NCI-H187 (cell line): Measurements from ENCODE around the gene KRT80.
"Not testable (repeated sequence)": the region's sequence is repeated elsewhere in the genome, so short reads cannot be mapped to it uniquely, and the experiment has no call there.

Source experiments
- DNase-seq, 2 experiments: peaks; one replicate each; lab custom pipeline; 2025; lab: John Stamatoyannopoulos, UW

KRT80 gene

DNA sequence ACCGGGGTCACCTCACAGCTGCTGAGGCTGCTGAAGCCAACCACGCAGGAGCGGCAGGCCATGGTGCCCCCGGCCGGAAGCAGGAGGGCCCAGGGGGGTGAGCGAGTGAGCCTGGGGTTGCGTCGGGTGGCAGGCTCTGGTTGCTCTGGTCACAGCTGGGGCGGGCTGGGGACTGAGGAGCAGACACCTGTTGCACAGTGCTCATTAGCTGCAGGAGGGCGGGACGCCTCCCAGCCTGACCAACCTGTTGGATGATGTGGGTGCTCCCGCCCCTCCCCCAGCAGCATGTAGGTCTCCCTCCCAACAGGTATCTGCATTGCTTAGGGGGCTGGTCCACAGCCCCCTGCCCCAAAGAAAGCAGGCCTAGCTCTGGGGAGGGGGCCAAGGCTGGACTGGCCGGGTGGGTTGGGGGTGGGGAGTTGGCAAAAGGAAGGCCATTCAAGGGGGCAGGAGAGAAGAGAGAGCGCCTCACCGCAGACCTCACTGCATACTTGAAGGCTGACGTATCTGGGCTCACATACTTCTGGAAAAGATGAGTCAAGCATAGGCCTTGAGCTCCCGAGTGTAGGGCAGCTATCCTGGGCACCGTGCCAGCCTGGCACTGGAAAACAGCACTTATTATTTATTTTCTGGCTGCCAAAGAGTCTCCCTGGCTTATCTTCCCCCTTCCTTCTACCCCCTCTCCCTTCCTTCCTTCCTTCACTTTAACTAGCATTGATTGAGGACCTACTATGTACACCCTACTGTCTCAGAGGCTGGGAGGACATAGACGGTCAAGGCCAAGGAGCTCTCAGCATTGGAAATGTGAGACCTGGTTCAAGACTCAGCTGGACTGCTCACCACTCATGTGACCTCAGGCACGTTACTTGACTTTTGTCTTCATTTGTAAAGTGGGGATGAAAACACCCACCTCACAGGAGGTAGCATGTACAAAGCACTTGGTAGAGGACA lies at the start of gene KRT80:
Gene KRT80, minus strand, starts transcription at position 174 of the 951 bp plus-strand sequence. Its CDS starts 112 bp downstream, at position 62.
- peak; percentile 44 to 71 for DNase-seq

DNA sequence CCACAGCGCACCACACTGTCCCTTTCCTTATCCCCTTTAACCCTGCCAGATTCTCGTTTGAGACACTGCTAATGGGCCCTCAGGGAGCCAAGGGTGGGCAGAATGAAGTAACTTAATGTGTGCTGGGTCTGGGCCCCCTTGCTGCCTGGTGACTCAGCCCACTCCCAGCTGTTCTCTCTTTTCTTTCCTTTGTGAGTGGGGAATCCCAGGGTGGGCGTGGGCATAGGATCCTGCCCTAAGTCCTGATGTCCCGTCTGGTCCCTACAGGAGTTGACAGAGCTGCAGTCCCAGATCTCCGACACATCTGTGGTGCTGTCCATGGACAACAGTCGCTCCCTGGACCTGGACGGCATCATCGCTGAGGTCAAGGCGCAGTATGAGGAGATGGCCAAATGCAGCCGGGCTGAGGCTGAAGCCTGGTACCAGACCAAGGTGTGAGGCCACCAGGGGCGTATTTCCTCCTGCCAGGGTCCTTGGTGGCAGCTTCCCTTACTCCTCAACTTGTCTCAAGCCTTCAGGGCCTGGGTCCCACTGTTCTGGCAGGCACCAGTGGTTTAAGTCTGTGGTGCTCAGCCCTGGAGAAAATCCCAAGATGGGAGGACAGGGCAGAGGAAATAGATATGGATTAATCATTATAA lies 49.5 kb upstream of the KRT80 start:
- DNase-seq: no peak

- not testable (repeated sequence) for DNase-seq
Measured at GRCh38 chr12:52240247-52240646, 48.4 kb upstream of the KRT80 start.

- no peak for DNase-seq
Measured at GRCh38 chr12:52239767-52240166, 48.0 kb upstream of the KRT80 start.

GRCh38 chr12:52238916-52239646 lies 47.3 kb upstream of the KRT80 start:
- DNase-seq: no peak

DNA sequence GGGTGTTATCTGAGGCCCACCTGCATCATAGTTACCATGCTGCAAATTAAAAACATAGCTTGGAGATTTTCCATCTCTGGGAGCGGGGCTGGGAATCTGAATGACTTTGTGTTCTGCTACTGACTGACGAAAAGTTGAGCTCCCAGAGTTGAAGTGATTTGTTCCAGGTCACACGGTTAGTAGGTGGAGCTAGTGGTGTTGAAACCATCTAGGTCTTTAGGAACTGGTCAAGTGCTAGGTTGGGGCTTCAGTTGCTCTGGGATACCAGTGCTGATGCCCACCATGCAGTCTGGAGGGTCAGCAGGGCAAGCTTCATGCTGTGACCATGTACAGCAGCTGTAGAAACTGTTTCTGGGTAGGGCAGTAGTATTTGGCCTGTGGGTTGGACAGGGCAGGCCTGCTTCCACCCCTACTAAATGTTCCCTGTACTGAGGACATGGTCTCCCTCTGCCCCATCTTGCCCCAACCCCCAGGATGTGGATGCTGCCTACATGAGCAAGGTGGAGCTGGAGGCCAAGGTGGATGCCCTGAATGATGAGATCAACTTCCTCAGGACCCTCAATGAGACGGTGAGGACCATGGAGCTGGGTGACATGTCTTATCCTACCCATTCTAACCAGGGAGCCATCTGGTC lies 46.5 kb upstream of the KRT80 start:
- no peak for DNase-seq

DNA sequence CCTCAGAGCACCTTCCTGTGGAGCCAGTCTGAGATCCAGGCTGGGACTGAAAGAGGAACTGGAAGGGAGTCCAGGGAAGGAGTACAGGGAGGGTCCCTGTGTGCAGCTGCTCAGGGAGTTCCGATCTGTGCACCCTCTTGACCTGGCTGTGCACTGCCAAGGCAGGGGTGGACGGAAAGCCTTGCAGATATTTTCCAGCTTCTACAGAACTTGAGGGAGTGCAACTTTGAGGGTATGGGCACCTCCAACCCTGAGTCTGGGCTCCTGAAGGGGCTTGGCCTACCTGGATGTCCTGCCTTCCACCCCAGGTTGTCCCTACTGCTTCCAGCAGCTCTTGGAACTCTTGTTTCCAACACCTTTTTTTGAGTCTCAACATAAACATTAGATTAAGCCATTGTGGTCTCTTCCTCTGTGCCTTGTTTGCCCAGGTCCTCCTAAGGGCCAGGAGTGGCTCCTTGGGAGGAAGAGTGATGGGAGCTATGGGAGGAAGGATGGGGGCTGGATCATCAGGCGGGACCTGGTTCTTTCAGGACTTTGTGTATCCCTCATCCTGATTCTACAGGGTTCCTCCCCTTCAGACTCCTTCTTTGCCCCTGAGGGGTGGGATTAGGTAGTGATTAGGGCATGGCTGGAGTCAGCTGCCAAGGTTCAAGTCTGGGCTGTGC lies 44.7 kb upstream of the KRT80 start:
- no peak for DNase-seq

GRCh38 chr12:52235822-52236361 lies 44.1 kb upstream of the KRT80 start:
- no peak for DNase-seq

DNA sequence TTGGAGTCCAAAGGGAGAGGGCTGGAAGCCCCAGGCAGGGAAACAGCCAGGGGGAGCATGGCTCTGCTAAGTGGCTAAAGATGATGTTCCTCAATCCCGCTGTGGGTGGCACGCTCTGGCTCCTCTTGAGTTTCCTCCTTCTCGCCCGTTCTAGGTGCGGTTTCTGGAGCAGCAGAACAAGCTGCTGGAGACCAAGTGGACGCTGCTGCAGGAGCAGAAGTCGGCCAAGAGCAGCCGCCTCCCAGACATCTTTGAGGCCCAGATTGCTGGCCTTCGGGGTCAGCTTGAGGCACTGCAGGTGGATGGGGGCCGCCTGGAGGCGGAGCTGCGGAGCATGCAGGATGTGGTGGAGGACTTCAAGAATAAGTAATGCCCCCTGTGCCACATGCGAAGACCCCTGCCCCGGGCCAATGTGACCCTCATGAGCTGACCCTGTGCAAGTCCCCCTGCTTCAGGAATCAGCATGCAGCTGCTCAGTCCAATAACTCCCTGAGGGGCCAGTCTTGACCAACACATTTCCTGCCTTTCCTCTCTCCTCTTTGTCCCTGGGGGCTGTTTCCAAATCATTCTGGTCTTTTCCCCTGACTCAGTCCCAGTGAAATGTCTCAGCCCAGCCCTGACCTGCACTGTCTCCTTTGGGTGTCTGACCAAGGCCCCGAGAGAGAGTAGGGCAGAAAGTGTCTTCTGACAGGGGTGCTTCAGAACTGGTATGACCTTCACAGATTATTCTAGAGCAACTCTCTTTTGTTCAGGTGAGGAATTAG lies 43.4 kb upstream of the KRT80 start:
- no peak for DNase-seq

DNA sequence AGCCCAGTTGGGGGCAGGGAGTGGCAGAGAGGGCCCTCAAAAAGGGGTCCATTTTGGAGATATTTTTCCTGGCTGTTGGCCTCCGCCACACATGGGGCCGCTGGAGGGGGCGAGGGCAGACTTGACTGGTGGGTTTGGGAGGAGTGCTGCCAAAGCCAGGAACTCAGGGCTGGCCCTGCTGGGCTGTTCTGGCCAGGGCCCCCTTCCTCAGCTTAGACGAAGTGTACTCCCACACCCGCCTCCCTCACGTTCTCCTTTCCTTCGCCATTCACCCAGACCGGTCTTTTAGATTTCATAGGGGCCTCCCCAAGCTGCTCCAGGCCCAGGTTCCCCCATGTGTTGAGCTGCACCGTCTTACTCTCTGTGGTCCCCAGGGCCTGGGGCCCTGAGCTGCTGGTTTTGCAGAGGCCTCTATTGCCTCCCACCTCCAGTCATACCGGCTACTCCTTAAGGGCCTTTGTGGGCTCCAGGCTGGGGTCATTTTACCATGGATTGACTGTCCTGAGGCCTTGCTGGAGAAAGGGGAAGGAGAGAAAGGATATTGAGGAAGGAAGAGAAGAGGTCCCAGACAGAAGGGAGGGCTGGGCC lies 42.5 kb upstream of the KRT80 start:
- no peak for DNase-seq

- DNase-seq: no peak
Measured at GRCh38 chr12:52233462-52234207, 41.8 kb upstream of the KRT80 start.

- no peak for DNase-seq
Measured at GRCh38 chr12:52232674-52233461, 41.1 kb upstream of the KRT80 start, which contains the start of gene KRT7. Gene KRT7, plus strand, starts transcription at chr12:52233243. Its CDS starts 54 bp downstream, at chr12:52233297.

GRCh38 chr12:52232203-52232673 lies 40.4 kb upstream of the KRT80 start:
- no peak for DNase-seq

- no peak for DNase-seq
Measured at GRCh38 chr12:52231305-52232202, 39.7 kb upstream of the KRT80 start.

DNA sequence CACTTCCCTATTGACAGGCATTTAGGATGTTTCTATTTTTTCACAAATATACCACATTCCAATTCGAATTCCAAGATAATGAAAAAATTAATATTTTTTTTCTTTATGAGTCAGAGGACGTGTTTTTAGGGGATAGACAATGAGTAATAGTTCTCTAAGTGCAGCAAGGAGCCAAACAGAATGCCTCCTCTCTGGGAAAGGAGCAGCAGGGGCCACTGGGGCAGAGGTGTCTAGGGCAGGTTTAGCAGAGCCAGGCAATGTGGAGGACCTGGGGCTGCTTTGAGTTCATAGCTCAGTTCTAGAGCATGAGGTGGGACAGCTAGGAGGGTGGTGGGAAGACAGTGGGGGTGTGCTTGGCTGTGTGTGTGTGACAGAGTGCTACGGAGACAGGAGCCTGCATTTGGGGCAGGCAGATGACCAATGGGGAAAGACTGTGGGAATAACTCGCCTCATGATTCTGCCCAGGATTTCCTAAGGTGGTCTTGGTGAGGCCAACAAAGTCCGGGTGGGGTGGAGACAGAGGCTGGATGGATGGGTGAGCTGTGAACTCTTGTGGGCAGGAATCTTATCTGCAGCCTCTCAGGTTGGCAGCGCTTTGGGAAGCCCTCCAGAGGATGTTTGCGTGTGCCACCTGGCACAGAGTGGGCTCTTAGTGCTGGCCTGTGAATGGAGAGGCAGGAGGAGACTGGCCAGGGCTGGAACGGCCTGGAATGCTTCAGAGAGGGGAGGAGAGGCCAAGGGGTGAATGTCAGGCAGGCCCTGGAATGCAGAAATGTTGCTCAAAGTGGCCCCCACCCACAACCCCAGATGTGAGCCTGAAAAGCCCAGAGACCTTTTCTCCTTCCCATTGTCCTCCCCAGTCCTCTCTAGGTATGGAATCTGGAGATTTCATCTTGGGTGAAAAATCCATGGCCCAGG lies 38.8 kb upstream of the KRT80 start:
- DNase-seq: no peak

DNA sequence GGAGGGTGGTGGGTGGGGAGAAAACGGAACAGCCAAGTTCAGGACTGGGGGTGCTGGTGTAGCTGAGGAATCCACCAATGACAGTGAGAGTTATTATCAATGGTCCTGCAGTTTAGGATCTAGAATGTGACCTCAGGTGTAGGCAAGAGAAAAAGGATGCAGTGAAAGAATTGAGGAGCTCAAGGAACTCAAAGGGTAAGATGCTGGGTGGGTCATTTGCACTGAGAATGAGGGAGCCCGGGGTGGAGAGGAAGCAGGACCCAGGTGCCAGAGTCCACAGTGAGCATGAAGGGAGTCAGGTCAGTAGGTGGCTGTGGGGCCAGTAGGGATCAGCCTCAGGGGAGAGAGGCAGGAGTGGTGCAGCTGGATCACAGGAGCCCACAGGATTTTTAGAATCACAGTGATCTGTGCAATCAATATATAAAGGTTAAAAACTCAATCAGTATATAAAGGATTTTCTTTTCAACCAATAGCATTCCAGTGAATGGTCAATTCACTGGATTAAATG lies 38.1 kb upstream of the KRT80 start:
- no peak for DNase-seq
